ENCODE measurements around the gene PCBP3. TPM values are rescaled to one million over a fixed set of nuclear protein-coding genes. Genes with fewer than 3 reads are reported as not detected.

Gene PCBP3
- total RNA-seq, 1 donor, result 1.1 TPM

DNA sequence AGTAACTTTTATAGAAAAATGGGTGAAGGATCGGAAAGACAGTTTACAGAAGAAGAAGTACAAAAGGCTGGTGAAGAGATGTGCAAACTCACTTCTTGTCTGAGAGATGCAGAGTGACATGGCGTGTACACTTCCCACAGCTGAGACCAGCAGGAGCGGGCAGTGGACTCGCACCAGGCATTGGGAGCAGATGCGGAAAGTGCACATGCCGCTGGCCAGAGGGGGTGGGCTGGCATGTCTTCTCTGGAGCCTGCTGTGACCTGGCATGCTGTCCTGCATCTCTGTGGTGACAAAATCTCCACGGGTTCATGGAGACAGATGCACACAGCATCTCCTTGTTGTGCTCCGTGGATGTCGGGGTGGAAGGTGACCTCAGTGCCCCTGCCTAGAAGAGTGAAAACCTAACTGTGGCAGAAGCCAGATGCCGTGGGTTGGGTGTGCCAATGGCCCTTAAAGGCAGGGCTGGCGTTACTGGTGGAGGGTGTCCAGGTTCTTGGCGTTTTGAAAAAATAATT, 209.4 kb downstream of the PCBP3 start:
- DNase-seq (ENCODE audit: insufficient read length, low spot score, missing footprints), result no peak
- peaks cover 25% of the 10 kb centered on the region for H3K27me3 ChIP-seq (ENCODE audit: insufficient read depth, low read length)
- H3K4me3 ChIP-seq (ENCODE audit: insufficient read depth, low read length), result no peak overlapping the region
- no peak overlapping the region for H3K4me2 ChIP-seq (ENCODE audit: insufficient read depth, low read length)
- no peaks in the 10 kb centered on the region for H4K20me1 ChIP-seq (ENCODE audit: insufficient read depth, low read length)
- H3K9me3 ChIP-seq (ENCODE audit: low read depth, low read length), result no peaks in the 10 kb centered on the region
- TF ChIP-seq, protein P1, sequence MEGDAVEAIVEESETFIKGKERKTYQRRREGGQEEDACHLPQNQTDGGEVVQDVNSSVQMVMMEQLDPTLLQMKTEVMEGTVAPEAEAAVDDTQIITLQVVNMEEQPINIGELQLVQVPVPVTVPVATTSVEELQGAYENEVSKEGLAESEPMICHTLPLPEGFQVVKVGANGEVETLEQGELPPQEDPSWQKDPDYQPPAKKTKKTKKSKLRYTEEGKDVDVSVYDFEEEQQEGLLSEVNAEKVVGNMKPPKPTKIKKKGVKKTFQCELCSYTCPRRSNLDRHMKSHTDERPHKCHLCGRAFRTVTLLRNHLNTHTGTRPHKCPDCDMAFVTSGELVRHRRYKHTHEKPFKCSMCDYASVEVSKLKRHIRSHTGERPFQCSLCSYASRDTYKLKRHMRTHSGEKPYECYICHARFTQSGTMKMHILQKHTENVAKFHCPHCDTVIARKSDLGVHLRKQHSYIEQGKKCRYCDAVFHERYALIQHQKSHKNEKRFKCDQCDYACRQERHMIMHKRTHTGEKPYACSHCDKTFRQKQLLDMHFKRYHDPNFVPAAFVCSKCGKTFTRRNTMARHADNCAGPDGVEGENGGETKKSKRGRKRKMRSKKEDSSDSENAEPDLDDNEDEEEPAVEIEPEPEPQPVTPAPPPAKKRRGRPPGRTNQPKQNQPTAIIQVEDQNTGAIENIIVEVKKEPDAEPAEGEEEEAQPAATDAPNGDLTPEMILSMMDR (IDR thresholded peaks at IDR 0.05; ENCODE audit: extremely low read depth, low read depth, low read length), result no peak
- H3K4me1 ChIP-seq (ENCODE audit: insufficient read depth, low read length), result no peaks in the 10 kb centered on the region
- H3K79me2 ChIP-seq (ENCODE audit: insufficient read depth, low read length), result no peaks in the 10 kb centered on the region
- H2AFZ ChIP-seq (ENCODE audit: low read length), result no peak overlapping the region
- no peaks in the 10 kb centered on the region for H3K36me3 ChIP-seq (ENCODE audit: insufficient read depth, low read length)
- H3K27ac ChIP-seq (ENCODE audit: low read depth, low read length), result no peak overlapping the region

DNA sequence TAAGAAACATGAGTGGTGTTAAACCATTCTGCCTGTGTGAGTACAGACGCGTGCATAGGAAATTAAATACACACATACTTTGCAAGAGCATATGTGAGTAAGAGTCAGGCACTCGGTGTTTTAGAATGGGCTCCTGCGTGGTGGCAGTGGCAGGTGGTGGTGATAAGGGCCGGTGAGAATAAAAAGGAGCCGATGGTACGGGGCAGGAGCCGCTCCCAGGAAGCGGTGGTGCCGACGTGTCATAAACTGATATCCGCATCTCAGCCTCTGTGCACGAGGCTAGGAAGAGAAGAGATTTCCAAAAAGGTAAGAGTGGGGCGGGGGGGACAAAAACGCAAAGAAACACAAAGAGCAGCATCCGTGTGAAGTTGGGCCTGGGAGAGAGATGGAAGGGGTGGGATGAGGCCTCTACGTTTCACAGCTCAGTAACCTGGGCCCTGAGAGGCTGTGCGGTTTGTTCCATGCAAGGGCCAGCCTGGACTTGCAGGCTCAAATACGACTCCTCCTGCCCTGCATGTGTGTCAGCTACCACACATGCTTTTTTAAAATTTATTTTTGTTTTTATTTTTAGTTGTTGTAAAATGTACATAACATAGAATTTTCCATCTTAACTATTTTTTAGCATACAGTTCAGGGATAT, 210.3 kb downstream of the PCBP3 start:
- Histone ChIP-seq H3K79me2 (ENCODE audit: insufficient read depth, low read length) (no peaks in the 10 kb centered on the region), H3K4me3 (ENCODE audit: insufficient read depth, low read length) (no peak overlapping the region), H3K36me3 (ENCODE audit: insufficient read depth, low read length) (no peaks in the 10 kb centered on the region), H3K9me3 (ENCODE audit: low read depth, low read length) (no peaks in the 10 kb centered on the region), H3K4me1 (ENCODE audit: insufficient read depth, low read length) (no peaks in the 10 kb centered on the region), H3K27me3 (ENCODE audit: insufficient read depth, low read length) (peaks cover 18% of the 10 kb centered on the region), H2AFZ (ENCODE audit: low read length) (no peak overlapping the region), H3K27ac (ENCODE audit: low read depth, low read length) (no peak overlapping the region), H3K4me2 (ENCODE audit: insufficient read depth, low read length) (no peak overlapping the region), H4K20me1 (ENCODE audit: insufficient read depth, low read length) (no peaks in the 10 kb centered on the region)
- TF ChIP-seq, protein P1 (IDR thresholded peaks at IDR 0.05; ENCODE audit: extremely low read depth, low read depth, low read length), result no peak
- no peak for DNase-seq (ENCODE audit: insufficient read length, low spot score, missing footprints)

DNA sequence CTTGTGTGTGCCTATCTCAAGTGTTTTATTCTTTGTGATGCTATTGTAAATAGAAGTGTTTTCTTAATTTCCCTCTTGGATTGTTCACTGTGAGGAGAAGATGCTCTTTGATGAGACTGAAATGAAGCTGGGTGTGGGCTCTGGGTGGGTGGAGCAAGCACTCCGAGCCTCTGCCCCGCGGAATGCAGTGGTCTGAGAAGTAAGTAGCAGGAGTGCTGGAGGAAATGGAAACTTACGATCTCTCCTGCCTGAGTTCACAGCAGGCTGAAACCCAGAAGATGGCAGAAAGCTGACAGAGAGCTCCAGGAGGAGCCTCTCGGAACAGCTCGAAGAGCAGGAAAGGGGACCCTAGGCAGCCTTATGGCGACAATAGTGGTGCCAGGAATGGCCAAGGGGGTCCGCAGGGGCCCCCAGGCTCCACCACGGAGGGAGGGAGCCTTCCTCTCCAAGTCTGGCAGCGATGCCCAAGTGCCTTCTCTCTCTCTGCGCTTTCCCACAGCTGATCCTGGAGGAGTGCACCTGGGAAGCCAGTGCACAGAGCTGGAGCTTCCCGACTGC, 211.2 kb downstream of the PCBP3 start:
- Histone ChIP-seq H3K4me3 (ENCODE audit: insufficient read depth, low read length) (no peak overlapping the region), H3K9me3 (ENCODE audit: low read depth, low read length) (no peaks in the 10 kb centered on the region), H3K4me1 (ENCODE audit: insufficient read depth, low read length) (no peaks in the 10 kb centered on the region), H3K4me2 (ENCODE audit: insufficient read depth, low read length) (no peak overlapping the region), H3K27ac (ENCODE audit: low read depth, low read length) (no peak overlapping the region), H3K36me3 (ENCODE audit: insufficient read depth, low read length) (no peaks in the 10 kb centered on the region), H4K20me1 (ENCODE audit: insufficient read depth, low read length) (no peaks in the 10 kb centered on the region), H3K79me2 (ENCODE audit: insufficient read depth, low read length) (no peaks in the 10 kb centered on the region), H2AFZ (ENCODE audit: low read length) (no peak overlapping the region), H3K27me3 (ENCODE audit: insufficient read depth, low read length) (peaks cover 16% of the 10 kb centered on the region)
- no peak for DNase-seq (ENCODE audit: insufficient read length, low spot score, missing footprints)
- TF ChIP-seq, protein P1 (IDR thresholded peaks at IDR 0.05; ENCODE audit: extremely low read depth, low read depth, low read length), result no peak

DNA sequence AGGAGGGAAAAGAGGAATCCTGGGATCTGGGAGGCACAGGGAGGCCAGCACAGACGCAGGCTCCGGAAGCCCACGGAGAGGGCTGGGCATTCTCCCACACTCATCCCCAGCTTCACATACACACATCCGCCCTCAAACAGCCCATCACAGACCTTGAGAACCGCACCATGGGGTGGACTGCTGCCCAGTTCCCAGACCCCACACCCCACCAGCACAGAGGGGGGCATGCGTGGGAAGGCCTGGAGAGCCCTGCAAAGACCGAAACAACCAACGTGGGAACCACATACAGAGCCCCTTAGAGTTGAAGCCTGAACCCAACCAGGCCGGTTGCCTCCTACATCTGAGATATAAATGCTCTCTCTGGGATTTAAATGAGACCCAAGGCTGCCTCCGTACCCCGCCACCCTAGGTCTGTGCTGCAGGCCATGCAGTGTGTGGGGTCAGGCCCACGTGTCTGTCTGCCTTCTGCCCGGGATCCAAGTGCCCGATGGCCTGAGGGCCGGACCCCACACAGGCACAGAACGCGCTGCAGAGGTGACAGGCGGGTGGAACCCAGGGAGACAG, 211.8 kb downstream of the PCBP3 start:
- DNase-seq (ENCODE audit: insufficient read length, low spot score, missing footprints), result no peak
- H3K4me2 ChIP-seq (ENCODE audit: insufficient read depth, low read length), result no peak overlapping the region
- H3K27ac ChIP-seq (ENCODE audit: low read depth, low read length), result no peak overlapping the region

More for the DNA sequence above, 211.8 kb downstream of the PCBP3 start:
- Histone ChIP-seq H3K9me3 (ENCODE audit: low read depth, low read length) (no peaks in the 10 kb centered on the region), H3K27me3 (ENCODE audit: insufficient read depth, low read length) (peaks cover 14% of the 10 kb centered on the region), H2AFZ (ENCODE audit: low read length) (no peak overlapping the region), H3K4me1 (ENCODE audit: insufficient read depth, low read length) (no peaks in the 10 kb centered on the region), H4K20me1 (ENCODE audit: insufficient read depth, low read length) (no peaks in the 10 kb centered on the region), H3K4me3 (ENCODE audit: insufficient read depth, low read length) (no peak overlapping the region), H3K79me2 (ENCODE audit: insufficient read depth, low read length) (no peaks in the 10 kb centered on the region), H3K36me3 (ENCODE audit: insufficient read depth, low read length) (no peaks in the 10 kb centered on the region)
- TF ChIP-seq, protein P1 (IDR thresholded peaks at IDR 0.05; ENCODE audit: extremely low read depth, low read depth, low read length), result no peak
